HL-60/S4 treated with phorbol 12-myristate 13-acetate at 8.2 ng/mL for 4 days and 3 days (cell line): ENCODE measurements around the gene MIAT.

Experiments used
- in situ Hi-C: fragments of 300-500 bp; cut with MboI; formaldehyde crosslinking; loops from 2 replicates; pipeline ENCODE4 v1.15.0; 2022; ENCODE audit warnings: low sequenced_read_pairs

MIAT gene

GRCh38 chr22:26718905-26719304, 61.5 kb downstream of the MIAT start:
- in situ Hi-C loops: no loop called here

- in situ Hi-C loops: no loop called here
These were observed 64.8 kb downstream of the MIAT start for GRCh38 chr22:26722159-26722558.

GRCh38 chr22:26724414-26724813, 67.0 kb downstream of the MIAT start:
- in situ Hi-C loops: no loop called here

GRCh38 chr22:26725012-26725676, 67.8 kb downstream of the MIAT start:
- in situ Hi-C loops: no loop called here
